ENCODE measurements around the gene TNFAIP8L3.

DNA sequence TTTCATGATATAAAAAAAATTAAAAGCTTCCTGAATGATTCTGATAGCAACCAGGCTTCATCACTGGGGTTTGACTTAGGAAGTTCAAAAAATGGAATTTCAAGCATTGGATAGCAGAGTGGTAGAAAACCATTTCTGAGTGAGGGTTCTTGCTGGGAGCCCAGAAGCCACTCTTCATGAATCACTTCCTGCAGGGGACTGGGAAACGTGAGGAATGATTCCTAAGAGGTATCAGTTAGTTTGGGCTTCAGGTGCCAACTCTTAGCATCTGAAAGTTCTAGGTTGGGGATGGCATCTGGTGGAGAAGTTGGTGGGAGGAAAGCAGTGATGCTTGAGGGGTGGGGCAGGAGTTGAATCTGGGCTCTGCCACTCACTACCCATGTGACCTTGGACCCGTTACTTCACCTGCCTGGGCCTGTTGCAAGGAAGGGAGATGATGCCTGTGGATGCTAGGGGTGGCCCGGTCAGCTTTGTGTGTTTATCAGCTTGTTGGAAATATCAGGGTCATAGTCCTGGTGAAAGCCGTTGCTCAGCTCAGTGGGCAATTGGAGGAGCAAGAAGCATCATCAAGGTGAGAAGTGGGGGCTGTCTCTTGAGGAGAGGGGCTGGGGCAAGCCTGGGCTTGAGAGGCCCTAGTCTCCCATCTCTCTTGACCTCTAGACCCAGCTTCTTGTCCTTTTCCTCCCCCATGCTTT lies 37.0 kb upstream of the TNFAIP8L3 start:
- no peak for TF ChIP-seq EP300 (IDR thresholded peaks at IDR 0.05)
- TF ChIP-seq, protein P1, sequence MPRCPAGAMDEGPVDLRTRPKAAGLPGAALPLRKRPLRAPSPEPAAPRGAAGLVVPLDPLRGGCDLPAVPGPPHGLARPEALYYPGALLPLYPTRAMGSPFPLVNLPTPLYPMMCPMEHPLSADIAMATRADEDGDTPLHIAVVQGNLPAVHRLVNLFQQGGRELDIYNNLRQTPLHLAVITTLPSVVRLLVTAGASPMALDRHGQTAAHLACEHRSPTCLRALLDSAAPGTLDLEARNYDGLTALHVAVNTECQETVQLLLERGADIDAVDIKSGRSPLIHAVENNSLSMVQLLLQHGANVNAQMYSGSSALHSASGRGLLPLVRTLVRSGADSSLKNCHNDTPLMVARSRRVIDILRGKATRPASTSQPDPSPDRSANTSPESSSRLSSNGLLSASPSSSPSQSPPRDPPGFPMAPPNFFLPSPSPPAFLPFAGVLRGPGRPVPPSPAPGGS (IDR thresholded peaks at IDR 0.05): no peak
